Activated CD4-positive, alpha-beta T cell treated with anti-CD3 and anti-CD28 coated beads, Interleukin-2, amount 50 U/mL, for 16 hours (primary cell): ENCODE data around the gene UTS2.

Experiments used
- DNase-seq: peaks from one replicate; pipeline ENCODE4 v3.0.0-alpha.2; 2020

The UTS2 gene

GRCh38 chr1:7862211-7863060 lies 9.6 kb upstream of the UTS2 start:
- no peak for DNase-seq

GRCh38 chr1:7861452-7861851 lies 8.6 kb upstream of the UTS2 start:
- DNase-seq, result no peak

- DNase-seq, result no peak
These were observed 7.3 kb upstream of the UTS2 start for GRCh38 chr1:7860130-7860529.

GRCh38 chr1:7859406-7859805 lies 6.5 kb upstream of the UTS2 start:
- no peak for DNase-seq

- no peak for DNase-seq
These were observed 5.1 kb upstream of the UTS2 start for GRCh38 chr1:7857985-7858384.

GRCh38 chr1:7857000-7857399 lies 4.1 kb upstream of the UTS2 start:
- no peak for DNase-seq

GRCh38 chr1:7856345-7856744 lies 3.5 kb upstream of the UTS2 start:
- DNase-seq, result no peak

GRCh38 chr1:7853684-7854026 lies 790 bp upstream of the UTS2 start:
- DNase-seq, result no peak

- no peak for DNase-seq
These were observed 2.1 kb downstream of the UTS2 start for GRCh38 chr1:7850786-7851185.

- DNase-seq, result no peak
These were observed 5.3 kb downstream of the UTS2 start for GRCh38 chr1:7847599-7847998.

- no peak for DNase-seq
These were observed 6.2 kb downstream of the UTS2 start for GRCh38 chr1:7846656-7847055.

GRCh38 chr1:7845761-7846160 lies 7.1 kb downstream of the UTS2 start:
- DNase-seq, result no peak

GRCh38 chr1:7842517-7842916 lies 10.3 kb downstream of the UTS2 start:
- DNase-seq, result peak; percentile 26

GRCh38 chr1:7839526-7839925 lies 13.3 kb downstream of the UTS2 start:
- no peak for DNase-seq

- no peak for DNase-seq
These were observed 14.2 kb downstream of the UTS2 start for GRCh38 chr1:7838714-7839113.

GRCh38 chr1:7833035-7833434 lies 19.8 kb downstream of the UTS2 start:
- DNase-seq, result no peak

- no peak for DNase-seq
These were observed 21.4 kb downstream of the UTS2 start for GRCh38 chr1:7831458-7831857.

GRCh38 chr1:7827126-7827955 lies 25.5 kb downstream of the UTS2 start:
- DNase-seq, result peak; percentile 16

- DNase-seq, result no peak
These were observed 26.5 kb downstream of the UTS2 start for GRCh38 chr1:7826363-7826762.

- DNase-seq, result no peak
These were observed 28.2 kb downstream of the UTS2 start for GRCh38 chr1:7824701-7825100.

GRCh38 chr1:7821282-7821681 lies 31.6 kb downstream of the UTS2 start:
- DNase-seq, result no peak

GRCh38 chr1:7813677-7814373 lies 39.0 kb downstream of the UTS2 start:
- no peak for DNase-seq

GRCh38 chr1:7811476-7811875 lies 41.4 kb downstream of the UTS2 start:
- DNase-seq, result no peak

- peak; percentile 41 for DNase-seq
These were observed 42.5 kb downstream of the UTS2 start for GRCh38 chr1:7810395-7810794.
